ENCODE data around the gene SKIC3. TPM values are rescaled to one million over a fixed set of nuclear protein-coding genes. Genes with fewer than 3 reads are reported as not detected.

The SKIC3 gene
- polyA plus RNA-seq, 4 donors: 70.0 to 99.9 (median 90.3) TPM

- DNase-seq (ENCODE audit: low read depth in 4 of 4, low spot score in 3 of 4): no peak
Measured at GRCh38 chr5:95532415-95532814, 22.4 kb downstream of the SKIC3 start.

- DNase-seq (ENCODE audit: low read depth in 4 of 4, low spot score in 3 of 4): no peak
Measured at GRCh38 chr5:95531491-95531890, 23.3 kb downstream of the SKIC3 start.

- no peak for DNase-seq (ENCODE audit: low read depth in 4 of 4, low spot score in 3 of 4)
Measured at GRCh38 chr5:95530416-95530815, 24.4 kb downstream of the SKIC3 start.

GRCh38 chr5:95528565-95528964, 26.2 kb downstream of the SKIC3 start:
- DNase-seq (ENCODE audit: low read depth in 4 of 4, low spot score in 3 of 4): no peak

DNA sequence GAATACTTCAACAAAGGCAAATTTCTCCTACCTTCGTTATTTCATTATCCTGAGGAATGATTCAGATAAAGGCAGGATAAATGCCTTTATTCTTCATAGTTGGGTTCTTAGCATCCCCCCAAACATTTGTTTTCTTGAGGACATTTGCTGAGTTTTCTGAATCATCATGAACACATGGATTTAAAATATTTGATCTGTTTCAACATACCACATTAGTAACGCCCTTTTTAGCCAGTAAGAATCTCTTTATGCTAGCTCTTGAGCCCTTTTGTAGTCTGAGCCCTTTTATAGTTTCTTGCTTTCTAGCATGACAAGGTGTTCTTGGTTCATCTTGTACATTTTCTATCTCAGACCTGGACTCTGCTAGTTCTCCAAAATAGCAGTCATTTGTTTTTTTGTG, 27.9 kb downstream of the SKIC3 start:
- DNase-seq (ENCODE audit: low read depth in 4 of 4, low spot score in 3 of 4): no peak

DNA sequence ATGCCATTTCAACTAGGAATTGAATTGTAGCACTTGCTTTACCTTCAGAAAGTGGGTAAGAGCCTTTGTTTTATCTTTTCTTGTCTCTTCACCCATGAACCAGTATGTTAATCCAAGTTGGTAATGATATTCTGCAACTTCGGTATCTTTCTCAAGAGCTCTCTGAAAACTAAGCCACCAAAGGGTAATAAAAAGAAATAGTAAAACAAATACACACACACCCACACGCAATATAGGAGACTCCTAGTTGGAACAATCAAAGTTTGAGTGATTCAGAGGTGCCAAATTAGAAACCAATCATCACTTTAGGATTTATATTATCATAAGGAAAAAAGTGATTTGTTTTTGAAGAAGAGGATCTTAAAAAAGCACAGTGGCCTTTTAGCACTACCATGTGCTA, 30.4 kb downstream of the SKIC3 start:
- no peak for DNase-seq (ENCODE audit: low read depth in 4 of 4, low spot score in 3 of 4)

GRCh38 chr5:95520206-95520605, 34.6 kb downstream of the SKIC3 start:
- no peak for DNase-seq (ENCODE audit: low read depth in 4 of 4, low spot score in 3 of 4)

DNA sequence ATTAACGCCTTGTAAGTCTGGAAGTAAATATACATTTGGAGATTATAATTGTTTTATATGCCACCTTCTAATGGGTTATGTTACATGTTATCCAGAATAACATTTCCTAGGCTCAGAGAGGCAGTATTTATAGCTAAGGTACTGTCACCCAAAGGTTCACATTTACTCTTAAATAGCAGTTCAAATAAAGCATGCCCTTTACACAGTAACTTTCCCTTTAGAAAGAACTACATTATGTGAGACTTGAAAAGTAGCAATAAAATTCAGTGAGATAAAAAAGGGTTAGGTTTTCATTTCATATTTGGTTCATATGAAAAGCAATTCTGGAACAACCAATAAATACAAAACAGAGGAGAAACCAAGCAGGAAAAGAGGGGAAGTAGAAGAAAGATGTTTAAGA, 35.1 kb downstream of the SKIC3 start:
- DNase-seq (ENCODE audit: low read depth in 4 of 4, low spot score in 3 of 4): no peak

DNA sequence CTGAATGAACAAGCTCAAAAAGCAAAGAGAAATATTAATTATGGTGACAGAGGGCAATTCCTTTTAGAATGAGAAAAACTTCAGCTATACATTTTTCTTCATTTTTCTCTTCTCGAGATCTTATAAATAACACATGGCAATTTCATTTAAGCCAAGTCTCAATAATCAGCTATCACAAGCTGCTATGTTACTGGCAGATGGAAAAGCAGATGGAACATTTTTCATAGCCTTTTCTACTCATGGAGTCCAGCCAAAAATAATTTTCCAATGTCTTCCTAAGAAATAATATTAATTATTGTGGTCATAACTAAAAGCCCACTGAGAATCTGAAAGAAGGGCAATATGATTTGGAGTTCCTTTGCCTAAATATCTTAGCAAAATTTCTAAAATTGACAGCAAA, 35.6 kb downstream of the SKIC3 start:
- DNase-seq (ENCODE audit: low read depth in 4 of 4, low spot score in 3 of 4): no peak

GRCh38 chr5:95518417-95518816, 36.4 kb downstream of the SKIC3 start:
- no peak for DNase-seq (ENCODE audit: low read depth in 4 of 4, low spot score in 3 of 4)

DNA sequence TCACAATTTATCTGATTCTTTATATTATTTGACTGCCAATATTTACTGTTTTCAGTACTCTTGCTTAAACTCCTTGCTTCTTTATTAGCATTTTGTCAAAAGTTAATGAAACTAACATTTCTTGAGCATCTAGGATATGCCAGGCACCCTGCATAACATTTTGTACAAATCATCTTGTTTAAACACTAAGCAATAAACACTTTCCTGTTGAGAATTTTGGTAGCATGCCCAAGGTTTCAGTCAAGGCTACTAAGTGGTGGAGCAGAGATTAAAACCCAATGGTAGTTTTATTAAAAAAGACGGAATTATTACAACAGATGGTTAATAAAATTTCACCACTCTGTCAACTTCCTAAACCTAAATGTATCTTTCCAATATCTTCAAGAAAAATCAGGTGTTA, 43.2 kb downstream of the SKIC3 start:
- no peak for DNase-seq (ENCODE audit: low read depth in 4 of 4, low spot score in 3 of 4)

DNA sequence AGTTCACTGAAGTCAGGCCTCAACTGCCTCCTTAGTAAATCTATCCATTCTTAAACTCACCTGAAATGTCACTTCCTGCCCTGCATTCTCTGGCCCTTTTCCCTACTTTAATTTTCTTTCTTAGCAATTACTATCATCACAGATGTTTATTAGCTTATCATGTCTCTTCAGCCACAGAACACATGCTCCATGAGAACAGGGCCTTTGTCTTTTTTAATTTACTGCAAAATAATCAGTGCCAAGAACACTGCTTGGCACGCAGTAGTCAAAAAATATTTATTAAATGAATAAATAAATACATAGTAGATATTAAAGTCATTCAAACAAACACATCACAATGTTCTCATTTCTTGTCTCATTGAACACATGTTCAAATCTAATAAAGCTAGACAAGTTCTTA, 46.2 kb downstream of the SKIC3 start:
- DNase-seq (ENCODE audit: low read depth in 4 of 4, low spot score in 3 of 4): no peak

Other genes starting within 250 kb of the SKIC3 start
- gene FAM81B, start 163.6 kb downstream of the SKIC3 start, polyA plus RNA-seq (ENCODE audit: insufficient read length in 4 of 4): 1 to 10 TPM in 3 of 4 donors, not detected in 1; 3.7 to 9.0 (median 6.2) TPM
- 10 to 100 TPM; 15.1 to 16.8 (median 15.8) TPM for gene ARSK, start 124 bp upstream of the SKIC3 start, polyA plus RNA-seq (ENCODE audit: insufficient read length in 4 of 4)
- under 1 TPM in 1 of 4 donors, not detected in 3; 0.11 TPM for gene GPR150, start 65.1 kb upstream of the SKIC3 start, polyA plus RNA-seq (ENCODE audit: insufficient read length in 4 of 4)
- 1 to 10 TPM; 4.3 to 5.9 (median 5.1) TPM for gene RFESD, start 91.8 kb upstream of the SKIC3 start, polyA plus RNA-seq (ENCODE audit: insufficient read length in 4 of 4)
- gene SPATA9, start 128.0 kb upstream of the SKIC3 start, polyA plus RNA-seq (ENCODE audit: insufficient read length in 4 of 4): 1 to 10 TPM; 1.6 to 2.0 (median 1.7) TPM
- gene RHOBTB3, start 176.4 kb upstream of the SKIC3 start, polyA plus RNA-seq (ENCODE audit: insufficient read length in 4 of 4): 10 to 100 TPM; 62.0 to 88.7 (median 81.6) TPM

Data from left renal pelvis (tissue), 4 donors.